ENCODE measurements around the gene FPGS.

The FPGS gene

DNA sequence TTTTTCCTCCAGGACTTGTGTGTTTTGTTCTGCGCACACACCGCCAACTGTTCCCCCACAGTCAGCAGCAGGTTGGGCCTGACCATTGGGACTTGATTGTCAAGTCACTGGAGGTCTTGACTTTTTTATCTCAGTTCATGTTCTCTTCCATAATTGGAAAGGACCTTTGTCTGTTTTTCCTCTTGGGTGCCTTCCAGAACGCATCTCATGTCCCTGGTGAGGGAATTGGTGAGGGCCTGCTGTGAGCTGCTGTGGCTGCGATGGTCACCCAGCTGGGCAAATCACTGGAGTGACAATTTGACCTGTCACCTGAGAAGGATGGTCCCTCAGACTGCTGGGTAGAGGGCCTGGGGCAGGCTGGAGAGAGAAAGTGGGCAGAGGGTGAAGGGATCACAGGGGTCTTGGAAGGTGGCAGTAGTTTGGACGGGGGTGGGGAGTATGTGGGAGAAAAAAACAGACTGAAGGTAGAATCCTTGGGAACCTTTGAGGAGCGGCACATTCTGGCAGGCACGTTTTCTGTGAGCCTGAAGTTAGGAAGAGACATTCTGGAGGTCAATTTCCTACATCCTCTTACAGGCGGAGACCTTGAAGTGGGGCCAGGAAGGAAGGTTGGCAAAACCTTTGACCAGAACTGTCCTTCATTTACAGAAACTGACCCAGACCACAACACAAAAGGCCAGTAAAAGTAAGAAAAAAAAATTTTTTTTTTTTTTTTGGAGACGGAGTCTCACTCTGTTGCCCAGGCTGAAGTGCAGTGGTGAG is 12.4 kb upstream of the FPGS start:
- no peak for DNase-seq

GRCh38 chr9:127791085-127791484 is 11.6 kb upstream of the FPGS start:
- no peak for DNase-seq

DNA sequence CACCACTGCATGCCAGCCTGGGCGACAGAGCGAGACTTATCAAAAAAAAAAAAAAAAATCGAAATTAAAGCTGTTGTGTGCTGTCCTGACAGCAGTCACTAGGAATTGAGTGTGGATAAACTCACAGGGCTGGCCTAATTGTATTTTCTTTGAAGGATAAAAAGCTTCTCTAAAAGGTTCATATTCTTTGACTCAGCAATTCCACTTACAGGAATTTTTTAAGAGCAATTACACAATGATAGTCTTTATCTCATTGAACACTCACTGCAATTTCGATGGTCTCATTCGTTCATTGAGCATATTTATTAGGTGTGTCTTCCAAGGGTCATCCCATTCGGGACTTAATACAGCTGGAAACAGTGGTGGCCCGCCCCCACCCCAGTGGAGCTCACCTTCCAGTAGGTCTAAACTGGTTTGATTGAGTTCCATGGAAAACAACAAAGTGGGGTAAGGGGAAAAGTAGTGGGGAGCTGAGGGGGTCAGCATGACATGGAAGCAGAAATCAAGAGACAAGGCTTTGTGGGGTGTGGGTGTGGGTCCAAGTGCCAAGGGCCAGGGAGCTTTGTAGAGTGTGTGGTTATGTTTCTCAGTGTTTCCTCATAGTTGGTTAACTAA is 10.2 kb upstream of the FPGS start:
- DNase-seq, result no peak

DNA sequence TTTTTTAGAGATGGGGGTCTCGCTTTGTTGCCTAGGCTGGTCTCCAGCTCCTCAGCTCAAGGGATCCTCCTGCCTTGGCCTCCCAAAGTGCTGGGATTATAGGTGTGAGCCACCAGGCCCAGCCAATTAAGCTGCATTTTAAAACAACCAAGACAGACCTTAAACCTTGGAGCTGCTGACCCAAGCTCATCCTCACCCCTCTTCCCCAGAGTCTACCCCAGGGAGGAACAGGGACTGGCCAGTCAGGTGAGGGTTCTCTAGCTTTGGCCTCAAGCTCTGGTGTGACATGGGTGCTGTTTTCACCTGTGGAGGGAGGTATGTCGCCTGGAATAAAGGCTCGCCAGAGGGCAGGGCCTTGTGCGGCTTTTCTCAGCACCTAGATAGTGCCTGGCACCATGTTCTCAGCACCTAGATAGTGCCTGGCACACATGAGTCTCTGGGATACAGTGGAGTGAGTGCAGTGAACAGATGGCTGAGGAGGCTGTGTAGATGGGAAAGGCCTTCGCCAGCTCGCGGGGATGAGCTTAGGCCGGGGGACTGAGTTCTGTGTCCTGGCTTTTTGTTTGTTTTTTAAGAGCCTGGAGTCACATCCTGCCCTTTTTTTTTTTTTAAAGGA is 9.5 kb upstream of the FPGS start:
- DNase-seq, result no peak

DNA sequence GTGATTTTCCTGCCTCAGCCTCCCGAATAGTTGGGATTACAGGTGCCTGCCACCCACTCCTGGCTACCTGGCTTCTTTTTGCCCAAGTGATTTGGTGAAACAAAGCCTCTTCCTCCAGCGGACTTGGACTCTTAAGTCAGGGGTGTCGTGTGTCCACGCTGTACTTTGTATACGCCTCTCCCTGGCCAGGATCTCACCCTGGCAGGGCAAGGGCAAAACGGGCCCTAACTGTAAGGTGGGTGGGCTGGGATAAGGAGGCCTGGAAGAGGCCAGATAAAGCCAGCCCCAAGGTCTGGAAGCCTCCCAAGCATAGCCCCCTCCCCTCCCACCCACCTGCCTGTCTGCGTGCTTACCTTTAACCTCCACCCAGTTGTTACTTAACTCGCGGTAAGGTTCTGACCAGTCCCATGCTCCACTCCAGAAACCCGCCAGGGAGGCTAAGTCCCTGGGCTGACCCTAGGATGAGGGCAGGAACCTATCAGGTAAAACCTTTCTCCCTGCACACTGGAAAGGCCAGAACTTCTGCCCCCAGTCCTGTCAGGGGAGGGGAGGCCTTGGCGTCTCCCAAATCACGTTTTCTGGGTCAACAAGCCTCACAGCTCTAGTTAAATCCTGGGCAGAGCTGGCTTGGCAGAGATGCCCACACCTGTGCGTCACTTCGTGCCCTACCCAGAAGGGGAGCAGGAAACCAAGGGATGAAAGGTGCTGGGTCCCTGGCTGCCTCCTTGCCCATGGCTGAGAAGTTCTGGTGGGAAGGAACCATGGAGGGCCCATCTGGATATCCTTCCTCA is 8.5 kb upstream of the FPGS start:
- no peak for DNase-seq

GRCh38 chr9:127796225-127796813 is 6.4 kb upstream of the FPGS start:
- DNase-seq, result no peak

- no peak for DNase-seq
Observed at GRCh38 chr9:127796852-127797370, 5.8 kb upstream of the FPGS start.

DNA sequence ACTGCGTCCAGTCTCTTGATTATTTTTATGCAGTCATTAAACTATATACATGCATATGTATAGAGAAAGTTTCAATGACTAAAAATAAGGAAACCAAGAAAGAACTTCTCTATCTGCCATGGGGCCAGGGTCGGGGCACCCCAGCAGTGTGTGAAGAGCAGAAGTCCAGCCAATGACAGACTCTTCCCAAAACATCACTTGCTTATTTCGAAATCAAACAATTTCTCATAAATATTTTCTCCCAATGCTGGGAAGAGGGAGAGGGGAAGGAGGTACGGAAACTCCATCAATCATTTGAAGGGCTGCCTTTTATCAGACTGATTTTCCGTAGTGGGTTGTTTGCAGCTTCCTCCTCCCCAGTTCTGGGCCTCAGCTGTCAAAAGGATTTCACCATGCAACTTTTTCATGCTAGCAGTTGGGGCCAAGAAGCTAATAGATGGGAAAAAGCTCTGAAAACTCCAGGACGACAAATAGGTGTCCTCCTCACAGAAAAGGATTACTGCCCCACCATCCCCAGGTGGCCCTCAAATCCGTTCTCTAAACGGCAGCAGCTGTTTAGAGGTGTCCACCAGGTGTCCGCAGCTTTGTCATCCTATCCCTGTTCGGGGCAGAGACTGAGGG is 617 bp upstream of the FPGS start:
- no peak for DNase-seq

DNA sequence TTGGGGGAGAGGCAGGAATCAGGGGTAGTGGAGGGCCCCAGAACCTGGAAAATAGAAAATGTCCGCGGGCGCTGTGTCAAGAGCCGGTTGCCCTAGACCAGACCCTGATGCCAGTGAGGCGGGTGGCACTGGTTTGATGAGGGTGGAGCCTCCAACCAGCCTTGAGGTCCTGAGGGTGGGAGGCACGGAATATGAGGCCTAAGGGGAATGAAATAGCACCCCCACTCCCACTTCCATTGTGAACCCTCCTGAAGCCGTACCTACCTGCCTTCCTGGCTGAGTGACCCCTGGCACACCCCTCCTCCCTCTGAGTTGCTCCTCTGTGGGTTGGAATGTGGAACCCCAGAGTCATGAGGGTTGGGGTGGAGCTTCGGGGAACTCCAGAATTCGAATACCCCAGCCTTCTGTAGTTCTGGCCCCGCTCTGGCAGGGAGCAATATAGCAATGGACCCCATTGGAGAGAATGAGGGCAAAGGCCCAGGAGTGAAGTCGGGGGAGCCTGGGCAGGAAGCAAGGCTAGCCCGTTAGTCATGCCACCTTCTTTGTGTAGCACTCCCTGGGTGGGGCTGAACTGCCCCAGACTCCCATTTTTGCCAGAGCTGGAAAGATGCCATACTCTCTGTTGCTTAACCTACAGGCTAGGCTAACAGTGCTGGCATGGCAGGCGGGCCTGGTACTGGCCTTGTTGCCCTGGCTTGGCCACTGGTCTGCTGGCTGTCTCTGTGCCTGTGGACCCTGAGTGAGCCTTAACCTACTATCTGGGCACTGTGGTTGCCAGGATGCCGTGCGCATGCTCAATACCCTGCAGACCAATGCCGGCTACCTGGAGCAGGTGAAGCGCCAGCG is 1.0 kb downstream of the FPGS start:
- no peak for DNase-seq

- no peak for DNase-seq
Observed at GRCh38 chr9:127805620-127806019, 2.9 kb downstream of the FPGS start.

DNA sequence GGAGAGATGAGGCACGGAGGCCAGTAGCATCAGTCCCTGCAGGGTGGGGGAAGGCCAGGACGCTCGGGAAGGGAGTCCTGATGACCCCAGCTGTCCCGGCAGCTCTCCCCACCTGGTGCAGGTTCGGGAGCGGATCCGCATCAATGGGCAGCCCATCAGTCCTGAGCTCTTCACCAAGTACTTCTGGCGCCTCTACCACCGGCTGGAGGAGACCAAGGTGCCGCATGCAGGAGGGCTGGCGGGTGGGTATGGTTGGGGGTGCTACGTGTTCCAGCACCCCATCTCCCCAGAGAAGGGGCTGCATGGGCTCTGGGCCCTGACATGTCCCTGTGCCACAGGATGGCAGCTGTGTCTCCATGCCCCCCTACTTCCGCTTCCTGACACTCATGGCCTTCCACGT is 4.2 kb downstream of the FPGS start:
- no peak for DNase-seq

DNA sequence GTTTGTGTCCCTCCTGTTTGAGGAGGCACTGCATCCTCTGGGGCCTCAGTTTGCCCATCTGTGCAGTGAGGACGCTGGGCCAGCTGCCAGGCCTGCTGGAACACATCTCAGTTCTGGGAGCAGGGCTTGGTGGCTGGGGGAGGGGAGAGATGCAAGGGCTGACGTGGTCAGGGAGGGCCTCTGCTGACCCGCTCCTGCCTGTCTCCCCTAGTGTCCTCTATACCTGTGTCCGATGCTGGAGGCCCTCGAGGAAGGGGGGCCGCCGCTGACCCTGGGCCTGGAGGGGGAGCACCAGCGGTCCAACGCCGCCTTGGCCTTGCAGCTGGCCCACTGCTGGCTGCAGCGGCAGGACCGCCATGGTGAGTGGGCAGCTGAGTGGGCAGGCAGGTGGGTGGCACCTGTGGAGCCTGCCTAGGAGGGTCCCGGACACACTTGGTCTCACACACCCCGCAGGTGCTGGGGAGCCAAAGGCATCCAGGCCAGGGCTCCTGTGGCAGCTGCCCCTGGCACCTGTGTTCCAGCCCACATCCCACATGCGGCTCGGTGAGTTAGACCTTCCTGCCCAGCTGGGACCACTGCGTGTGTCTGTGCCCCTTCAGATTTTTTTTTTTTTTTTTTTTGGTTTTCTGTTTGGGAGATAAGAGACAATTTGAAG is 5.8 kb downstream of the FPGS start:
- no peak for DNase-seq

GRCh38 chr9:127809002-127809539 is 6.4 kb downstream of the FPGS start:
- DNase-seq, result no peak

DNA sequence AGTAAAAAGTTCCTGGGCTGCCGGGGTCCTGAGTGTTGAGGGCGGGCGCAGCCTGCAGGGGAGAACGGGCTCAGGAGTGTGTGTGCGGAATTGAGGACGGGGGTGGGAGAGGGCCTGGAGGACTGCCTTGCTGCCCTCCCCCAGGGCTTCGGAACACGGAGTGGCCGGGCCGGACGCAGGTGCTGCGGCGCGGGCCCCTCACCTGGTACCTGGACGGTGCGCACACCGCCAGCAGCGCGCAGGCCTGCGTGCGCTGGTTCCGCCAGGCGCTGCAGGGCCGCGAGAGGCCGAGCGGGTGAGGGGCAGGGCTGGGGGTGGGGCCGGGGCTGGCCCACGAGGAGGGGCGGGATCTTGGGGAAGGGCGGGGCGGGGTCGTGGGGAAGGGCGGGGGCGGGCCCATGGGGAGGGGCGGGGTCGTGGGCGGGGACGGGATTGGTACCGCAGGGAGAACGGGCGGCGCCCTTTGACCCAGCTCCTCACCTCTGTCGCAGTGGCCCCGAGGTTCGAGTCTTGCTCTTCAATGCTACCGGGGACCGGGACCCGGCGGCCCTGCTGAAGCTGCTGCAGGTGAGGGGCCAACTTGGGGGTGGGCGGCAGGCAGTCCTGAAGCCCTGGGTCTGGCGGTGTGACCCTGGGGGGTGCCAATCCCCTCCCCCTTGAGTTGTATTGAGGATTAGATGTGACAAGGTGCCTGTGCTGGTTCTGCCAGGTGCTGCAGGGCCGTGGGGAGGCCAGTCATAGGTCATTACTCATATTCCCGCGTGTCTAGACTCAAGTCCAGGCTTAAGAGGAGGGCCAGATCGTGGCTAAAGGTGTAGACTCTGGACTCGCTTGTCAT is 7.1 kb downstream of the FPGS start:
- no peak for DNase-seq

DNA sequence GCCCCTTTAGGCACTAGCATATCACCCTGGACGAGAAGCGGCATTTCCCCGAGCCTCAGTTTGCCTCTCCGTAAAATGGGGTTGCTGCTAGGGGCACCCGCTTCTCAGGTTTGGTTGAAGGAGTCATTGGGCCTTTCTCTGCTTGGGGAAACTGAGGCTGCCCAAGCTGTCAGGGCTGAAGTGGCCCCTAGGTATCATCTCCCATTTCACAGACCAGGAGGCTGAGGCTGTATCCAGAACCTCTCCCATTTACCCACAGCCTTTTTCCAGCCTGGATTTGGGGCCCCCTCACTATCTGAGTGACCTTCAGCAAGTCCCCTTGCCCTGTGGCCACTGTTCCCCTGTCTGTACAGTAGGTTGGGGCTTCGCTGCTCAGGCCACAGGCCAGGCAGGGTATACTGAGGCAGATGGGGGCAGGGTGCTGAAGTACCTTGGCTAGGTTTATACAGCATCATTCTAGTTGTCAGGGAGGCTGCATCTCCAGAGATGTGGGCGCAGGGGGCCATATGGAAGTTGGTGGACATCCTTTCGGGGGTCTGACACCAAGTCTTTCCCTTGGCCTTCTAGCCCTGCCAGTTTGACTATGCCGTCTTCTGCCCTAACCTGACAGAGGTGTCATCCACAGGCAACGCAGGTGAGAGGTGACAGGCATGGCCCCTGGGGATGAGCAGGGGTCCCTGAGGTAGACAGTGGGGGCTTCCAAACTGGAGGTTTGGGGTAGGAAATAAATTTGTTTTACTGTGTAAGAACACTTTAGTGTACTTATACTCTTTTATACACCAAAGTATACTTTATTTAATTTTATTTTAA is 7.9 kb downstream of the FPGS start:
- DNase-seq, result no peak

DNA sequence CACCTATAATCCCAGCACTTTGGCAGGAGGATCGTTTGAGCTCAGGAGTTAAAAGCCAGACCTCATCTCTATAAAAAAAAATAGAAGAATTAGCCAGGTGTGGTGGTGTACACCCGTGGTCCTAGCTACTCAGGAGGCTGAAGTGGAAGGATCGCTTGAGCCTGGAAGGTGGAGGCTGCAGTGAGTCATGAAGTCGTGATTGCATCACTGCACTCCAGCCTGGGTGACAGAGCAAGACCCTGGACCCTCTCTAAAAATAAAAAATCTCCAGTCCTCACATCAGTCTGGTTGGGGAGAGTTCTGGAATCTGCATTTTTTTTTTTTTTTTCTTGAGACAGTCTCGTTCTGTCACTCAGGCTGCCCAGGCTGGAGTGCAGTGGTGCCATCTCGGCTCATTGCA is 9.3 kb downstream of the FPGS start:
- no peak for DNase-seq

DNA sequence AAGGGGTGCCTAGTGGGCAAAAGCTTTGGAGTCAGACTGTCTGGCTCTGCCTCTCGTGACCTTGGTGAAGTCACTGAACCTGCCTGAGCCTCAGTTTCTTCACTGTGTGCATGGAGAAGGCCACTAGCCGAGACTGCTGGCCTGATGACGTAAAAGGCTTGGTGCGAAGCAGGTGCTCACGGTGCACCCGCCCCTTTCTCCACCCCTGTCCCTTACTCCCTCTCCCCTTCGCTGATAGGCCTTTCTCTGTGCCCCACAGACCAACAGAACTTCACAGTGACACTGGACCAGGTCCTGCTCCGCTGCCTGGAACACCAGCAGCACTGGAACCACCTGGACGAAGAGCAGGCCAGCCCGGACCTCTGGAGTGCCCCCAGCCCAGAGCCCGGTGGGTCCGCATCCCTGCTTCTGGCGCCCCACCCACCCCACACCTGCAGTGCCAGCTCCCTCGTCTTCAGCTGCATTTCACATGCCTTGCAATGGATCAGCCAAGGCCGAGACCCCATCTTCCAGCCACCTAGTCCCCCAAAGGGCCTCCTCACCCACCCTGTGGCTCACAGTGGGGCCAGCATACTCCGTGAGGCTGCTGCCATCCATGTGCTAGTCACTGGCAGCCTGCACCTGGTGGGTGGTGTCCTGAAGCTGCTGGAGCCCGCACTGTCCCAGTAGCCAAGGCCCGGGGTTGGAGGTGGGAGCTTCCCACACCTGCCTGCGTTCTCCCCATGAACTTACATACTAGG is 10.4 kb downstream of the FPGS start:
- DNase-seq, result no peak

DNA sequence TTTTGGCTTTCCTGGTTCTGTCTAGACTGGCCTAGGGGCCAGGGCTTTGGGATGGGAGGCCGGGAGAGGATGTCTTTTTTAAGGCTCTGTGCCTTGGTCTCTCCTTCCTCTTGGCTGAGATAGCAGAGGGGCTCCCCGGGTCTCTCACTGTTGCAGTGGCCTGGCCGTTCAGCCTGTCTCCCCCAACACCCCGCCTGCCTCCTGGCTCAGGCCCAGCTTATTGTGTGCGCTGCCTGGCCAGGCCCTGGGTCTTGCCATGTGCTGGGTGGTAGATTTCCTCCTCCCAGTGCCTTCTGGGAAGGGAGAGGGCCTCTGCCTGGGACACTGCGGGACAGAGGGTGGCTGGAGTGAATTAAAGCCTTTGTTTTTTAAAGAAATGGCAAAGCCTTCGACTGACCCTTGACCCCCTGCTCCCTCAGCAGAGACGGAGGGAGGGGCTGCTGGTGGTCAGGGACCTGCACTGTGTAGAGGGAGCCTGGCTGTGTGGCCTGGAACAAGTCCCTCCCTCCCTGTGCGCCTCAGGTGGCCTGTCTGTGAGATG is 11.1 kb downstream of the FPGS start:
- DNase-seq, result no peak
